Lung (tissue), 12 donors: ENCODE data around the gene UGT1A4. TPM values are rescaled to one million over a fixed set of nuclear protein-coding genes. Genes with fewer than 3 reads are reported as not detected.

Experiments
- ATAC-seq: fragments of 200-7000 bp; cut with Tn5 transposase; one replicate; pipeline ENCODE4 v1.9.1; 2020; ENCODE audit warnings: moderate number of reproducible peaks; ENCODE audit not compliant: insufficient read depth, low FRiP score
- DNase-seq, 3 donors: peaks; one replicate each; pipeline ENCODE4 v3.0.0-alpha.2; 2013 to 2017
- H3K27ac ChIP-seq, 2 donors: one replicate each; pipeline ENCODE4 v1.5.1; 2013; ENCODE audit warnings: mild to moderate bottlenecking in 2 of 2, moderate library complexity in 2 of 2, control low read depth in 1 of 2, inconsistent platforms in 1 of 2, low read depth in 1 of 2, low read length in 1 of 2
- H3K27me3 ChIP-seq, 3 donors: one replicate each; pipeline ENCODE4 v1.5.1; 2013; ENCODE audit warnings: low read length in 2 of 3; ENCODE audit not compliant: control insufficient read depth in 3 of 3, insufficient read depth in 3 of 3
- H3K36me3 ChIP-seq, 4 donors: one replicate each; pipeline ENCODE4 v1.5.1; 2013; ENCODE audit warnings: low read length in 4 of 4, mild to moderate bottlenecking in 1 of 4, moderate library complexity in 1 of 4; ENCODE audit not compliant: control insufficient read depth in 4 of 4, insufficient read depth in 4 of 4
- H3K4me1 ChIP-seq, 5 donors: one replicate each; pipeline ENCODE4 v1.5.1; 2013; ENCODE audit warnings: low read length in 5 of 5, mild to moderate bottlenecking in 2 of 5, moderate library complexity in 1 of 5; ENCODE audit not compliant: control insufficient read depth in 5 of 5, insufficient read depth in 5 of 5
- H3K4me3 ChIP-seq: one replicate; pipeline ENCODE4 v1.5.1; 2013; ENCODE audit warnings: mild to moderate bottlenecking, control low read depth, moderate library complexity
- H3K9ac ChIP-seq, 2 donors: one replicate each; pipeline ENCODE4 v1.5.1; 2013; ENCODE audit warnings: low read length in 2 of 2, control low read depth in 1 of 2; ENCODE audit not compliant: insufficient read depth in 1 of 2
- H3K9me3 ChIP-seq, 4 donors: one replicate each; pipeline ENCODE4 v1.5.1; 2013; ENCODE audit warnings: low read length in 3 of 4, mild to moderate bottlenecking in 1 of 4, moderate library complexity in 1 of 4; ENCODE audit not compliant: control insufficient read depth in 4 of 4, insufficient read depth in 3 of 4
- WGBS, 2 donors: extraction: QIAGEN DNeasy Blood & Tissue Kit; methylation state at CpG; one replicate each; pipeline ENCODE4 v1.1.7; 2013; 5-methylcytosine and 5-hydroxymethylcytosine counted together
- polyA plus RNA-seq, 2 donors: library from polyadenylated mRNA; stranded (reverse); fragments of 200-250 nt; gene quantifications; one replicate each; pipeline ENCODE4 v1.2.1, GENCODE V29; 2013
- total RNA-seq, 2 donors: library from RNA; depleted of rRNA in 1 of 2; stranded (reverse); fragments of >200 nt in 1 of 2; gene quantifications; one replicate each; pipeline ENCODE4 v1.2.1, GENCODE V29; 2014 to 2021
- TF ChIP-seq, protein P1 (sequence below): IDR thresholded peaks from 2 replicates; pipeline ENCODE4 v1.5.1; 2012; ENCODE audit warnings: mild to moderate bottlenecking; ENCODE audit errors: control extremely low read depth, extremely low read depth
- donor health status: control.
- donor health status: control.
- donor health status: Bipolar disorder and iron deficiency.
- donor health status: healthy.
- donor health status: DM: yes; HTN: yes; CAD: no.

UGT1A4 gene
- total and polyA plus RNA-seq, 4 donors, result 0.02 to 0.55 (median 0.21) TPM; not detected in 1

DNA sequence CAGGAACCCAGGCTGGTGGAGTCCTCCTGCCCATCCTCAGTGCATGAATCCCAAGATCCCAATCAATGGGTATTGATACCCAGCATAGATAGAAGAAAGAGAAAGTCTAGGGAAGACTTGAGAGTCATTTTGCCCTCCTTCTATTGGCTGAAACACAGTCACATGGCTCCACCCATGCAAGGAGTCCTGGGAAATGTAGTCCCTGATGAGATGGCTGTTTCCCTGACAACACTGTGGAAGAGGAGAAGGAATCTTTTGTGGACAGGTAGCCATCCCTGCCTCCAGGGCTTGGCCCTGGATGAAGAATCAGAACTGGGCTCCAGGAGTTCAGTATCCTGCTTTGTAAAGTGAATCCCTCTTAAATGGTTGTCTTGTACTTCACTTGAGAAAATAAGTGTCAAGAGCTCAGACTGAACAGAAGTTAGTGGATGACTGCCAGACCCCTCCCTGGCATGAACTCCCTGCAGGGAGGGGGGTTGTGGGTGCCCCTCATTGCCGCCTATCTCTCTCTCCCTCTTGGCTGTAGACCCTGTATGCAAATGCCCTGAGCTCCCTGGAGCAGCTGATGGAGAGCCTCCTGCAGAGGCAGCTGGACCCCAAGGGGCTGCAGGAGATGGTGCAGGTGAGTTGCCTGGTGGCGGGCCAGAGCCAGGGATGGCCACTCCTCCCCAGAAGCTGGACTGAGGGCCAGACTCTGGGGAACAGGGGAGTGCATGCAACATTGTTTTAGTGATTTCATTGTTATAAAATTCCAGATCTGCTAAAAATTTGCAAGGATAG is 95.7 kb downstream of the UGT1A4 start:
- Histone ChIP-seq H3K36me3 (no peaks in the 10 kb centered on the region), H3K27me3 (no peaks in the 10 kb centered on the region), H3K4me3 (no peak overlapping the region), H3K9ac (no peak overlapping the region), H3K9me3 (peaks cover 0 to 3% (median 0%) of the 10 kb centered on the region in 4 donors), H3K4me1 (no peaks in the 10 kb centered on the region), H3K27ac (no peak overlapping the region)
- ATAC-seq, result no peak
- TF ChIP-seq, protein P1, sequence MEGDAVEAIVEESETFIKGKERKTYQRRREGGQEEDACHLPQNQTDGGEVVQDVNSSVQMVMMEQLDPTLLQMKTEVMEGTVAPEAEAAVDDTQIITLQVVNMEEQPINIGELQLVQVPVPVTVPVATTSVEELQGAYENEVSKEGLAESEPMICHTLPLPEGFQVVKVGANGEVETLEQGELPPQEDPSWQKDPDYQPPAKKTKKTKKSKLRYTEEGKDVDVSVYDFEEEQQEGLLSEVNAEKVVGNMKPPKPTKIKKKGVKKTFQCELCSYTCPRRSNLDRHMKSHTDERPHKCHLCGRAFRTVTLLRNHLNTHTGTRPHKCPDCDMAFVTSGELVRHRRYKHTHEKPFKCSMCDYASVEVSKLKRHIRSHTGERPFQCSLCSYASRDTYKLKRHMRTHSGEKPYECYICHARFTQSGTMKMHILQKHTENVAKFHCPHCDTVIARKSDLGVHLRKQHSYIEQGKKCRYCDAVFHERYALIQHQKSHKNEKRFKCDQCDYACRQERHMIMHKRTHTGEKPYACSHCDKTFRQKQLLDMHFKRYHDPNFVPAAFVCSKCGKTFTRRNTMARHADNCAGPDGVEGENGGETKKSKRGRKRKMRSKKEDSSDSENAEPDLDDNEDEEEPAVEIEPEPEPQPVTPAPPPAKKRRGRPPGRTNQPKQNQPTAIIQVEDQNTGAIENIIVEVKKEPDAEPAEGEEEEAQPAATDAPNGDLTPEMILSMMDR, result no peak
- DNase-seq, result no peak
- WGBS, 2 donors, result 69 to 82% methylated on average over 2 of the region's 2 CpGs

DNA sequence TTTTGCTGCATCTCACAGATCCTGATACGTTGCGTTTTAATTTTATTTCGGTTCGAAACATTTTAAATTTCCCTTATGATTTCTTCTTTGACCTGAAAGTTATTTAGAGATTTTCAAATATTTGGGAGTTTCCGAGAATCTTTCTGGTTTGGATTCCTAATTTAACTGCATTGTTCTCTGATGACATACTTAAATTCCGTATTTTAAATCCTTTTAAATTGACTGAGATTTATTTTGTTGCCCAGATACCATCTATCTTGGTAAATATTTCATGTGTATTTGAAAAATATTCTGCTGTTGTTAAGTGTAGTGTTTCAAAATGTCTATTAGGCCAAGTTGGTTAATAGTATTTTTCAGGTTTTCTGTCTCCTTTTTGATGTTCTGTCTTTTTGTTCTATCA is 97.3 kb downstream of the UGT1A4 start:
- no peaks in the 10 kb centered on the region for H3K27me3 ChIP-seq
- ATAC-seq (no peak), DNase-seq (no peak)
- H3K9ac ChIP-seq, result no peak overlapping the region
- H3K4me1 ChIP-seq, result no peaks in the 10 kb centered on the region
- TF ChIP-seq, protein P1, result no peak
- no peaks in the 10 kb centered on the region for H3K36me3 ChIP-seq
- H3K27ac ChIP-seq, result no peak overlapping the region
- no peak overlapping the region for H3K4me3 ChIP-seq
- 76 to 94% methylated on average over 6 of the region's 6 CpGs for WGBS, 2 donors
- peaks cover 0 to 3% (median 0%) of the 10 kb centered on the region in 4 donors for H3K9me3 ChIP-seq

DNA sequence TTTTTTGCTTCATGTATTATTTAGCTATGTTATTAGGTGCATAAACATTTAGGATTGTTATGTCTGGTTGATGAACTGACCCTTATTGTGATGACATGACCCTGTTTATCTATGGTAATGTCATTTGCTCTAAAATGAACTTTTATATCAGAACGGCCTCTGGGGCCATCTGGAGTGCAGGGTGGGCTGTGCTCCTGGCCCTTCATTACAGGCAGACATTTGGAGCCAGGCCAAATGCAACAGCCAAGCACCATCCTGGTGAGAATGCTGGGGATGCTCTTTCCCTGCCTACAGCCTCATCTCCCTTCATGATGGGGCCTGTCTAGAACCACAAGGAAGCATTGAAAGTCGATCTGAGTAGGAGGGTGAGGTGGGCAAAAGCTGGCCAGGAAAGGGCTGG is 97.8 kb downstream of the UGT1A4 start:
- DNase-seq, result no peak
- no peak overlapping the region for H3K9ac ChIP-seq
- TF ChIP-seq, protein P1, result no peak
- no peaks in the 10 kb centered on the region for H3K4me1 ChIP-seq
- H3K27ac ChIP-seq, result no peak overlapping the region
- H3K9me3 ChIP-seq, result peaks cover 0 to 2% (median 0%) of the 10 kb centered on the region in 4 donors
- no peaks in the 10 kb centered on the region for H3K36me3 ChIP-seq
- WGBS, 2 donors, result 56 to 73% methylated on average over 2 of the region's 2 CpGs
- no peak for ATAC-seq
- no peaks in the 10 kb centered on the region for H3K27me3 ChIP-seq
- H3K4me3 ChIP-seq, result no peak overlapping the region

DNA sequence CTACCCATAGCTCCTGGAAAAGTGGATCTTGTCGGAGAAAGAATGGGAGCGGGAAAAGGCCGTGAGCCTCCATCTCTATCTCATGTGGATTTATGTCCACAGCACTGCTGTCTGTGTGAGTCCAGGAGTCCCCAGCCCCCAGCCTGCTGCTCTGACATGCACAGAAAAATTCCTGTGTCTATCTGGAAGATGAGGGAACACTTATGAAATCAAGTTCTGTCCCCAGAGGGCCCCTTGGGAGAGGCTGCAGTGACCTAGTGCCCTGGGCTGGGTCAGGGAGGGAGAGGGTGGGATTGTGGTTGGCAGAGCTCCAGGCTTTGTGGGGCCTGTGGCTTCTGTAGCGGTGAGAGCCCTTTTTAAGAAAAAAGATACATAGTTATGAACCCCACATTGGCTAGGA is 98.2 kb downstream of the UGT1A4 start:
- Histone ChIP-seq H3K9me3 (peaks cover 0 to 2% (median 0%) of the 10 kb centered on the region in 4 donors), H3K27ac (no peak overlapping the region), H3K27me3 (no peaks in the 10 kb centered on the region), H3K4me3 (no peak overlapping the region), H3K9ac (no peak overlapping the region), H3K4me1 (no peaks in the 10 kb centered on the region), H3K36me3 (no peaks in the 10 kb centered on the region)
- DNase-seq (no peak), ATAC-seq (no peak)
- WGBS, 2 donors, result 75 to 80% methylated on average over 4 of the region's 4 CpGs
- TF ChIP-seq, protein P1, result no peak
